ENCODE measurements around the gene ITGB2. TPM values are rescaled to one million over a fixed set of nuclear protein-coding genes. Genes with fewer than 3 reads are reported as not detected.

ITGB2 gene
- total and polyA plus RNA-seq, 2 donors (not counting 1 experiment from before 2014, with no cell fraction given): 0.05 TPM; not detected in 1

GRCh38 chr21:44844256-44844655 lies 76.4 kb downstream of the ITGB2 start:
- no peak for DNase-seq (ENCODE audit: low read depth in 2 of 2)
- no peak for TF ChIP-seq EZH2 (IDR thresholded peaks at IDR 0.05; ENCODE audit: low read length, missing control alignments)
- TF ChIP-seq CTCF (conservative IDR thresholded peaks at IDR 0.05 in 1 of 2, IDR thresholded peaks at IDR 0.05 in 1 of 2; ENCODE audit: low read depth in 1 of 2, low read length in 2 of 2): no peak

GRCh38 chr21:44842721-44843445 lies 77.8 kb downstream of the ITGB2 start:
- TF ChIP-seq CTCF (conservative IDR thresholded peaks at IDR 0.05 in 1 of 2, IDR thresholded peaks at IDR 0.05 in 1 of 2; ENCODE audit: low read depth in 1 of 2, low read length in 2 of 2) (no peak), EZH2 (IDR thresholded peaks at IDR 0.05; ENCODE audit: low read length, missing control alignments) (no peak)
- Histone ChIP-seq H4K20me1 (ENCODE audit: control insufficient read depth, extremely low read depth, insufficient read depth, low read length) (no peaks in the 10 kb centered on the region), H3K36me3 (ENCODE audit: control insufficient read depth, insufficient read depth, low read length) (no peaks in the 10 kb centered on the region), H2AFZ (ENCODE audit: low read length) (no peak overlapping the region), H3K27me3 (ENCODE audit: control insufficient read depth, insufficient read depth, low read length) (peaks cover 3% of the 10 kb centered on the region), H3K9me3 (ENCODE audit: control insufficient read depth, insufficient read depth, low read depth, low read length) (no peaks in the 10 kb centered on the region), H3K27ac (ENCODE audit: insufficient read depth, low read length) (no peak overlapping the region), H3K9ac (ENCODE audit: insufficient read depth, low read length) (no peak overlapping the region), H3K4me3 (replicated peaks in 1 of 4; ENCODE audit: control extremely low read depth in 1 of 4, insufficient read depth in 1 of 4, low read depth in 3 of 4, low read length in 4 of 4) (no peak overlapping the region), H3K4me1 (ENCODE audit: control insufficient read depth, extremely low read depth, insufficient read depth, low read length) (peaks cover 13% of the 10 kb centered on the region), H3K79me2 (ENCODE audit: control insufficient read depth, insufficient read depth, low read length) (no peaks in the 10 kb centered on the region), H3K4me2 (ENCODE audit: extremely low read depth, insufficient read depth, low read length) (no peak overlapping the region)
- no peak for DNase-seq (ENCODE audit: low read depth in 2 of 2)

More at GRCh38 chr21:44844256-44844655, 76.4 kb downstream of the ITGB2 start:
- Histone ChIP-seq H2AFZ (ENCODE audit: low read length) (no peak overlapping the region), H3K27ac (ENCODE audit: insufficient read depth, low read length) (no peak overlapping the region), H3K4me2 (ENCODE audit: extremely low read depth, insufficient read depth, low read length) (no peak overlapping the region), H3K79me2 (ENCODE audit: control insufficient read depth, insufficient read depth, low read length) (no peaks in the 10 kb centered on the region), H3K4me3 (replicated peaks in 1 of 4; ENCODE audit: control extremely low read depth in 1 of 4, insufficient read depth in 1 of 4, low read depth in 3 of 4, low read length in 4 of 4) (no peak overlapping the region), H4K20me1 (ENCODE audit: control insufficient read depth, extremely low read depth, insufficient read depth, low read length) (no peaks in the 10 kb centered on the region), H3K36me3 (ENCODE audit: control insufficient read depth, insufficient read depth, low read length) (peaks cover 5% of the 10 kb centered on the region), H3K4me1 (ENCODE audit: control insufficient read depth, extremely low read depth, insufficient read depth, low read length) (peaks cover 13% of the 10 kb centered on the region), H3K9ac (ENCODE audit: insufficient read depth, low read length) (no peak overlapping the region), H3K9me3 (ENCODE audit: control insufficient read depth, insufficient read depth, low read depth, low read length) (no peaks in the 10 kb centered on the region), H3K27me3 (ENCODE audit: control insufficient read depth, insufficient read depth, low read length) (peaks cover 3% of the 10 kb centered on the region)

- DNase-seq (ENCODE audit: low read depth in 2 of 2): no peak
- no peak overlapping the region for H3K9ac ChIP-seq (ENCODE audit: insufficient read depth, low read length)
- H3K9me3 ChIP-seq (ENCODE audit: control insufficient read depth, insufficient read depth, low read depth, low read length): no peaks in the 10 kb centered on the region
Observed at GRCh38 chr21:44842087-44842486, 78.6 kb downstream of the ITGB2 start.

More at GRCh38 chr21:44842087-44842486, 78.6 kb downstream of the ITGB2 start:
- Histone ChIP-seq H3K4me3 (replicated peaks in 1 of 4; ENCODE audit: control extremely low read depth in 1 of 4, insufficient read depth in 1 of 4, low read depth in 3 of 4, low read length in 4 of 4) (no peak overlapping the region), H2AFZ (ENCODE audit: low read length) (no peak overlapping the region), H3K4me2 (ENCODE audit: extremely low read depth, insufficient read depth, low read length) (no peak overlapping the region), H3K79me2 (ENCODE audit: control insufficient read depth, insufficient read depth, low read length) (no peaks in the 10 kb centered on the region), H3K27me3 (ENCODE audit: control insufficient read depth, insufficient read depth, low read length) (peaks cover 3% of the 10 kb centered on the region), H3K4me1 (ENCODE audit: control insufficient read depth, extremely low read depth, insufficient read depth, low read length) (peaks cover 13% of the 10 kb centered on the region), H3K36me3 (ENCODE audit: control insufficient read depth, insufficient read depth, low read length) (no peaks in the 10 kb centered on the region), H4K20me1 (ENCODE audit: control insufficient read depth, extremely low read depth, insufficient read depth, low read length) (no peaks in the 10 kb centered on the region), H3K27ac (ENCODE audit: insufficient read depth, low read length) (no peak overlapping the region)
- no peak for TF ChIP-seq CTCF (conservative IDR thresholded peaks at IDR 0.05 in 1 of 2, IDR thresholded peaks at IDR 0.05 in 1 of 2; ENCODE audit: low read depth in 1 of 2, low read length in 2 of 2)
- TF ChIP-seq EZH2 (IDR thresholded peaks at IDR 0.05; ENCODE audit: low read length, missing control alignments): no peak

Data from fibroblast of lung (primary cell).